NCI-H2107 treated with DMSO at 0.1 percent for 48 hours (cell line): ENCODE data around the gene DCAF12L1.

Experiments used
- DNase-seq: peaks from one replicate; lab custom pipeline; 2025; ENCODE audit not compliant: unreplicated experiment; lab: John Stamatoyannopoulos, UW

Gene DCAF12L1

GRCh38 chrX:126552313-126553022 lies at the start of gene DCAF12L1:
DCAF12L1 (minus strand) TSS chrX:126552814; CDS start chrX:126552608, 206 bp downstream.
- DNase-seq, result no peak

- DNase-seq, result no peak
Measured at GRCh38 chrX:126580877-126581276, 28.3 kb upstream of the DCAF12L1 start.

GRCh38 chrX:126575911-126576310 lies 23.3 kb upstream of the DCAF12L1 start:
- no peak for DNase-seq

GRCh38 chrX:126557151-126557550 lies 4.5 kb upstream of the DCAF12L1 start:
- DNase-seq, result no peak

- DNase-seq, result no peak
Measured at GRCh38 chrX:126551725-126552312, 795 bp downstream of the DCAF12L1 start.

- no peak for DNase-seq
Measured at GRCh38 chrX:126551306-126551705, 1.3 kb downstream of the DCAF12L1 start.

- DNase-seq, result no peak
Measured at GRCh38 chrX:126550816-126551215, 1.8 kb downstream of the DCAF12L1 start.

- DNase-seq, result no peak
Measured at GRCh38 chrX:126509923-126510322, 42.7 kb downstream of the DCAF12L1 start.
